HG03354 (cell line): ENCODE data around the gene ZACN.

ENCODE experiments used
- ATAC-seq: cut with Tn5 transposase; IDR thresholded peaks from one replicate; pipeline ENCODE4 v1.9.1; 2021; ENCODE audit warnings: mild to moderate bottlenecking; ENCODE audit not compliant: unreplicated experiment, poor library complexity, severe bottlenecking

ZACN gene

GRCh38 chr17:76080768-76081287 lies 1.8 kb downstream of the ZACN start:
- ATAC-seq: no peak

GRCh38 chr17:76081295-76082210 lies 2.6 kb downstream of the ZACN start:
- no peak for ATAC-seq

- ATAC-seq: no peak
Observed at GRCh38 chr17:76082326-76083251, 3.6 kb downstream of the ZACN start.

GRCh38 chr17:76083536-76084182 lies 4.7 kb downstream of the ZACN start:
- ATAC-seq: no peak

GRCh38 chr17:76085066-76085730 lies 6.2 kb downstream of the ZACN start:
- ATAC-seq: no peak

- ATAC-seq: no peak
Observed at GRCh38 chr17:76085731-76086366, 6.9 kb downstream of the ZACN start.

GRCh38 chr17:76086384-76086783 lies 7.4 kb downstream of the ZACN start:
- ATAC-seq: no peak

GRCh38 chr17:76087531-76087930 lies 8.5 kb downstream of the ZACN start:
- ATAC-seq: no peak

GRCh38 chr17:76088041-76088867 lies 9.3 kb downstream of the ZACN start:
- ATAC-seq: no peak

- no peak for ATAC-seq
Observed at GRCh38 chr17:76088868-76089576, 10.0 kb downstream of the ZACN start.

- ATAC-seq: no peak
Observed at GRCh38 chr17:76089680-76090516, 10.9 kb downstream of the ZACN start.

- ATAC-seq: no peak
Observed at GRCh38 chr17:76090517-76091129, 11.6 kb downstream of the ZACN start.

- no peak for ATAC-seq
Observed at GRCh38 chr17:76091526-76092286, 12.7 kb downstream of the ZACN start.

- ATAC-seq: no peak
Observed at GRCh38 chr17:76092526-76093413, 13.8 kb downstream of the ZACN start.

GRCh38 chr17:76094046-76094445 lies 15.1 kb downstream of the ZACN start:
- ATAC-seq: no peak
